ENCODE results near the gene CHST3. TPM values are rescaled to one million over a fixed set of nuclear protein-coding genes. Genes with fewer than 3 reads are reported as not detected.
A peak's percentile ranks its signal among the peaks of the same experiment; 100 is the strongest.
"Not testable (repeated sequence)": the region's sequence is repeated elsewhere in the genome, so short reads cannot be mapped to it uniquely, and the experiment has no call there.

The CHST3 gene
- total RNA-seq: 24.5 and 25.8 TPM in 2 replicates
- long read RNA-seq, partial matches to known transcripts: 0 of 9 reads
- long read RNA-seq, other reads (novel, unspliced or antisense): 9 of 9 reads

GRCh38 chr10:71964098-71964742 lies at the start of gene CHST3:
CHST3 (plus strand) TSS chr10:71964395; CDS start chr10:72005843, 41,448 bp downstream.
- peak within 1 kb of the TSS; percentile 96 for H3K4me3 Mint-ChIP-seq
- TF ChIP-seq, protein P1, sequence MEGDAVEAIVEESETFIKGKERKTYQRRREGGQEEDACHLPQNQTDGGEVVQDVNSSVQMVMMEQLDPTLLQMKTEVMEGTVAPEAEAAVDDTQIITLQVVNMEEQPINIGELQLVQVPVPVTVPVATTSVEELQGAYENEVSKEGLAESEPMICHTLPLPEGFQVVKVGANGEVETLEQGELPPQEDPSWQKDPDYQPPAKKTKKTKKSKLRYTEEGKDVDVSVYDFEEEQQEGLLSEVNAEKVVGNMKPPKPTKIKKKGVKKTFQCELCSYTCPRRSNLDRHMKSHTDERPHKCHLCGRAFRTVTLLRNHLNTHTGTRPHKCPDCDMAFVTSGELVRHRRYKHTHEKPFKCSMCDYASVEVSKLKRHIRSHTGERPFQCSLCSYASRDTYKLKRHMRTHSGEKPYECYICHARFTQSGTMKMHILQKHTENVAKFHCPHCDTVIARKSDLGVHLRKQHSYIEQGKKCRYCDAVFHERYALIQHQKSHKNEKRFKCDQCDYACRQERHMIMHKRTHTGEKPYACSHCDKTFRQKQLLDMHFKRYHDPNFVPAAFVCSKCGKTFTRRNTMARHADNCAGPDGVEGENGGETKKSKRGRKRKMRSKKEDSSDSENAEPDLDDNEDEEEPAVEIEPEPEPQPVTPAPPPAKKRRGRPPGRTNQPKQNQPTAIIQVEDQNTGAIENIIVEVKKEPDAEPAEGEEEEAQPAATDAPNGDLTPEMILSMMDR (conservative IDR thresholded peaks at IDR 0.05): no peak
- H3K4me1 Mint-ChIP-seq: peaks cover 40% of the 10 kb centered on the region
- H3K9me3 Mint-ChIP-seq: no peaks in the 10 kb centered on the region
- H3K27ac Mint-ChIP-seq (ENCODE audit: unreplicated experiment): peak within 1 kb of the TSS; percentile 94
- peak; percentile 32 for DNase-seq (ENCODE audit: low read depth, low spot score)
- H3K27me3 Mint-ChIP-seq (ENCODE audit: low read depth): peaks cover 11% of the 10 kb centered on the region
- peaks cover 6% of the 10 kb centered on the region for H3K36me3 Mint-ChIP-seq (ENCODE audit: low read depth)

DNA sequence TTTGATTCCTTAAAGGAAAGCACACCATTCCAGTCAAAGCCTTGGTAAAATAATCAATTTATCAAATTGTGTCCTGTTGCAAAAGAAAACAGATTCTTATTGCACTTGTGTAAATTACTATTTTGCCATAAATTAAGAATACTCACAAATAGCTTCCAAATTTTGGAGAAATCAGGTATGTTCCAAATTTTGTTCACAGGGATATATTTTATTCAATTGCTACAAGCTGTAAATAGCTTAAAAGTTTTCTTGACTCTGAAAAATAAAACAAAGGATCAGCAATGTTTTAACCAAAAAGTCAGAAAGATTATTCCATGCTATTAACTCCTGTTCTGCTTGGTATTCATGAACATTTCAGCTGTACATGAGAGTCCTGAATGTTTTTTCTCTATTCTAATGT lies 47.4 kb upstream of the CHST3 start:
- Mint-ChIP-seq H3K27ac (ENCODE audit: unreplicated experiment) (no peak overlapping the region), H3K9me3 (peaks cover 3% of the 10 kb centered on the region), H3K4me1 (peaks cover 14% of the 10 kb centered on the region), H3K36me3 (ENCODE audit: low read depth) (peaks cover 8% of the 10 kb centered on the region), H3K4me3 (no peak overlapping the region), H3K27me3 (ENCODE audit: low read depth) (no peaks in the 10 kb centered on the region)
- TF ChIP-seq, protein P1 (conservative IDR thresholded peaks at IDR 0.05): no peak
- DNase-seq (ENCODE audit: low read depth, low spot score): no peak

- Mint-ChIP-seq H3K4me3 (no peak overlapping the region), H3K27me3 (ENCODE audit: low read depth) (no peaks in the 10 kb centered on the region), H3K36me3 (ENCODE audit: low read depth) (peaks cover 6% of the 10 kb centered on the region), H3K4me1 (peaks cover 17% of the 10 kb centered on the region), H3K27ac (ENCODE audit: unreplicated experiment) (no peak overlapping the region), H3K9me3 (peaks cover 3% of the 10 kb centered on the region)
- TF ChIP-seq, protein P1 (conservative IDR thresholded peaks at IDR 0.05): no peak
- no peak for DNase-seq (ENCODE audit: low read depth, low spot score)
Observed at GRCh38 chr10:71918992-71919391, 45.2 kb upstream of the CHST3 start.

DNA sequence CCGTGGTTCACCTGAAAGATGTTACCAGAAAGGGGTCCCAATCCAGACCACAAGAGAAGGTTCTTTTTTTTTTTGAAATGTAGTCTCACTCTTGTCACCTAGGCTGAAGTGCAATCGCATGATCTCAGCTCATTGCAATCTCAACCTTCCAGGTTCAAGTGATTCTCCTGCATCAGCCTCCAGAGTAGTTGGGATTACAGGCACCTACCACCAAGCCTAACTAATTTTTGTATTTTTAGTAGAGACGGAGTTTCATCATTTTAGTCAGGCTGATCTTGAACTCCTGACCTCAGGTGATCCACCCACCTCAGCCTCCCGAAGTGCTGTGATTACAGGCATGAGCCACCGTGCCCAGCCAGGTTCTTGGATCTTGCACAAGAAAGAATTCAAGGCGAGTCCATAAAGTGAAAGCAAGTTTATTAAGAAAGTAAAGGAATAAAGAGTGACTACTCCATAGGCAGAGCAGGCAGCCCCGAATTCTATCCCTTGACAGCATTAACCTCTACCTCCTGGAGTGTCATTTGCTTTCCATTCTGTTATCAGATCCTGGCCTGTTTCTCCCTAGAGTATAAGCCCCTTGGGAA lies 44.1 kb upstream of the CHST3 start:
- not testable (repeated sequence) for H3K9me3 Mint-ChIP-seq; H3K27ac Mint-ChIP-seq (ENCODE audit: unreplicated experiment)

DNA sequence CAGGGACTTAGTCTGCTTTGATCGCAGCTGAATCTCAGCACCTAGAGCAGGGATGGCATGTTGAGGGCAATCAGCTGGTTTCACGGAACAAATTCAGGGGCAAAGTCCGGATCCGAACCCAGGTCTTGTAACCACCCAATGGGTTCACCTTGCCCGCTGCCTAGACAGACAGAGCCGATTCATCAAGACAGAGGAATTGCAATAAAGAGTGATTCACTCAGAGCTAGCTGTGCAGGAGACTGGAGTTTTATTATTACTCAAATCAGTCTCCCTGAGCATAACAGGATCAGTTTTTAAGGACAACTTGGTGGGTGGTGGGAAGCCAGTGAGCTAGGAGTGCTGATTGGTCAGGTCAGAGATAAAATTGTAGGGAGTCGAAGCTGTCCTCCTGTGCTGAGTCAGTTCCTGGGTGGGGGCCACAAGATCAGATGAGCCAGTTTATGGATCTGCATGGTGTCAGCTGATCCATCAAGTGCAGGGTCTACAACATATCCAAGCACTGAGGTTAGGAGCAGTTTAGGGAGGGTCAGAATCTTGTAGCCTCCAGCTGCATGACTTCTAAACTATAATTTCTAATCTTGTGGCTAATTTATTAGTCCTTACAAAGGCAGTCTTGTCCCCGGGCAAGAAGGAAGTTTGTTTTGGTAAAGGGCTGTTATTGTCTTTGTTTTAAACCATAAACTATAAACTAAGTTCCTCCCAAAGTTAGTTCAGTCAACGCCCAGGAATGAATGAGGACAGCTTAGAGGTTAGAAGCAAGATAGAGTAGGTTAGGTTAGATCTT lies 43.5 kb upstream of the CHST3 start:
- TF ChIP-seq, protein P1 (conservative IDR thresholded peaks at IDR 0.05): no peak
- Mint-ChIP-seq H3K4me3 (no peak overlapping the region), H3K27ac (ENCODE audit: unreplicated experiment) (peak overlapping the region; percentile 44), H3K27me3 (ENCODE audit: low read depth) (no peaks in the 10 kb centered on the region), H3K9me3 (peaks cover 3% of the 10 kb centered on the region), H3K4me1 (peaks cover 17% of the 10 kb centered on the region), H3K36me3 (ENCODE audit: low read depth) (peaks cover 6% of the 10 kb centered on the region)
- DNase-seq (ENCODE audit: low read depth, low spot score): no peak

More for the DNA sequence above, 44.1 kb upstream of the CHST3 start:
- not testable (repeated sequence) for H3K4me3 Mint-ChIP-seq; H3K36me3 Mint-ChIP-seq (ENCODE audit: low read depth); H3K27me3 Mint-ChIP-seq (ENCODE audit: low read depth); DNase-seq (ENCODE audit: low read depth, low spot score)
- H3K4me1 Mint-ChIP-seq: peaks cover 17% of the 10 kb centered on the region

Measured in neural crest cell (in vitro differentiated cells).